GM19438 (cell line): ENCODE results near the gene PEX5L.

Experiments used
- ATAC-seq: cut with Tn5 transposase; IDR thresholded peaks from one replicate; pipeline ENCODE4 v1.9.1; 2021; ENCODE audit warnings: low read depth; ENCODE audit not compliant: unreplicated experiment

PEX5L gene

GRCh38 chr3:179957264-179957845, 79.4 kb downstream of the PEX5L start:
- no peak for ATAC-seq

GRCh38 chr3:179956416-179956830, 80.3 kb downstream of the PEX5L start:
- peak; percentile 77 for ATAC-seq

GRCh38 chr3:179955809-179956208, 80.9 kb downstream of the PEX5L start:
- ATAC-seq, result no peak

- no peak for ATAC-seq
Measured at GRCh38 chr3:179955286-179955685, 81.5 kb downstream of the PEX5L start.

GRCh38 chr3:179953993-179954870, 82.5 kb downstream of the PEX5L start:
- ATAC-seq, result no peak

- ATAC-seq, result no peak
Measured at GRCh38 chr3:179950840-179951239, 85.9 kb downstream of the PEX5L start.

GRCh38 chr3:179949869-179950268, 86.9 kb downstream of the PEX5L start:
- ATAC-seq, result peak; percentile 23

- ATAC-seq, result peak; percentile 79
Measured at GRCh38 chr3:179949412-179949811, 87.3 kb downstream of the PEX5L start.

- no peak for ATAC-seq
Measured at GRCh38 chr3:179948740-179949139, 88.0 kb downstream of the PEX5L start.

- no peak for ATAC-seq
Measured at GRCh38 chr3:179945569-179945968, 91.2 kb downstream of the PEX5L start.

- ATAC-seq, result no peak
Measured at GRCh38 chr3:179943117-179943880, 93.4 kb downstream of the PEX5L start.

GRCh38 chr3:179942553-179943075, 94.1 kb downstream of the PEX5L start:
- ATAC-seq, result peak; percentile 12

- ATAC-seq, result no peak
Measured at GRCh38 chr3:179935710-179936109, 101.0 kb downstream of the PEX5L start.

- no peak for ATAC-seq
Measured at GRCh38 chr3:179933914-179934313, 102.8 kb downstream of the PEX5L start.

GRCh38 chr3:179933080-179933479, 103.7 kb downstream of the PEX5L start:
- ATAC-seq, result no peak

- no peak for ATAC-seq
Measured at GRCh38 chr3:179932674-179933073, 104.1 kb downstream of the PEX5L start.

GRCh38 chr3:179929091-179929529, 107.6 kb downstream of the PEX5L start:
- ATAC-seq, result no peak

GRCh38 chr3:179927191-179927590, 109.5 kb downstream of the PEX5L start:
- ATAC-seq, result no peak

- ATAC-seq, result no peak
Measured at GRCh38 chr3:179921951-179922350, 114.8 kb downstream of the PEX5L start.

- ATAC-seq, result peak; percentile 93
Measured at GRCh38 chr3:179921500-179921899, 115.2 kb downstream of the PEX5L start.
